Activated T-cell treated with anti-CD3 and anti-CD28 coated beads, Interleukin-2, amount 50 U/mL, for 48 hours (primary cell): Measurements from ENCODE around the gene BNC2.

Experiments
- DNase-seq, 2 experiments: peaks; one replicate each; pipeline ENCODE4 v3.0.0-alpha.2; 2020

BNC2 gene

GRCh38 chr9:16622541-16622940 is 247.9 kb downstream of the BNC2 start:
- no peak for DNase-seq

- DNase-seq: no peak
These were observed 250.5 kb downstream of the BNC2 start for GRCh38 chr9:16619914-16620520.

GRCh38 chr9:16619402-16619801 is 251.1 kb downstream of the BNC2 start:
- no peak for DNase-seq

- DNase-seq: no peak
These were observed 251.9 kb downstream of the BNC2 start for GRCh38 chr9:16618524-16618923.

GRCh38 chr9:16616686-16617085 is 253.8 kb downstream of the BNC2 start:
- DNase-seq: no peak

GRCh38 chr9:16615451-16615850 is 255.0 kb downstream of the BNC2 start:
- DNase-seq: no peak

GRCh38 chr9:16613605-16614004 is 256.9 kb downstream of the BNC2 start:
- no peak for DNase-seq

GRCh38 chr9:16613051-16613450 is 257.4 kb downstream of the BNC2 start:
- DNase-seq: no peak

- DNase-seq: no peak
These were observed 257.8 kb downstream of the BNC2 start for GRCh38 chr9:16612627-16613026.

- no peak for DNase-seq
These were observed 258.5 kb downstream of the BNC2 start for GRCh38 chr9:16611983-16612382.

- DNase-seq: no peak
These were observed 259.5 kb downstream of the BNC2 start for GRCh38 chr9:16611001-16611400.

GRCh38 chr9:16610538-16610937 is 259.9 kb downstream of the BNC2 start:
- no peak for DNase-seq

- no peak for DNase-seq
These were observed 261.6 kb downstream of the BNC2 start for GRCh38 chr9:16608906-16609305.

- DNase-seq: no peak
These were observed 268.0 kb downstream of the BNC2 start for GRCh38 chr9:16602494-16602893.

GRCh38 chr9:16601991-16602390 is 268.5 kb downstream of the BNC2 start:
- DNase-seq: no peak

- no peak for DNase-seq
These were observed 272.2 kb downstream of the BNC2 start for GRCh38 chr9:16598316-16598715.

- DNase-seq: no peak
These were observed 273.3 kb downstream of the BNC2 start for GRCh38 chr9:16597136-16597535.

- no peak for DNase-seq
These were observed 275.2 kb downstream of the BNC2 start for GRCh38 chr9:16595227-16595626.

GRCh38 chr9:16594787-16595186 is 275.7 kb downstream of the BNC2 start:
- no peak for DNase-seq

- no peak for DNase-seq
These were observed 276.7 kb downstream of the BNC2 start for GRCh38 chr9:16593746-16594145.

GRCh38 chr9:16591092-16591491 is 279.4 kb downstream of the BNC2 start:
- no peak for DNase-seq

GRCh38 chr9:16585591-16585990 is 284.9 kb downstream of the BNC2 start:
- no peak for DNase-seq

- DNase-seq: no peak
These were observed 290.5 kb downstream of the BNC2 start for GRCh38 chr9:16579872-16580432.

GRCh38 chr9:16575986-16576245 is 294.6 kb downstream of the BNC2 start:
- no peak for DNase-seq

- DNase-seq: no peak
These were observed 295.1 kb downstream of the BNC2 start for GRCh38 chr9:16575142-16575985.
